GM12892 (cell line): ENCODE measurements around the gene FBXW8.

Source experiments
- POLR2A ChIP-seq: IDR thresholded peaks from 2 replicates; pipeline ENCODE4 v1.6.1; 2011; ENCODE audit warnings: low read depth, low read length, control low read depth
- TAF1 ChIP-seq: IDR thresholded peaks from 2 replicates; pipeline ENCODE4 v1.6.1; 2011; ENCODE audit warnings: low read depth, mild to moderate bottlenecking, control low read depth, low read length, borderline replicate concordance

GRCh38 chr12:117017807-117018206 lies 107.1 kb downstream of the FBXW8 start:
- TF ChIP-seq TAF1 = no peak
- TF ChIP-seq POLR2A = no peak
